DND-41 (cell line): ENCODE measurements around the gene ALDH3A1.

ENCODE experiments used
- ATAC-seq: fragments of 200-7000 bp; cut with Tn5 transposase; 3 replicates; pipeline ENCODE4 v1.9.1; 2021; ENCODE audit warnings: low read depth; ENCODE audit not compliant: insufficient read depth
- DNase-seq: peaks from one replicate; pipeline ENCODE4 v3.0.0-alpha.2; 2020
- H2AFZ ChIP-seq: 2 replicates; pipeline ENCODE4 v1.6.0; 2012; ENCODE audit warnings: low read depth, low read length
- H3K27ac ChIP-seq: 2 replicates; pipeline ENCODE4 v1.5.1; 2012; ENCODE audit warnings: low read length, inconsistent platforms
- H3K27me3 ChIP-seq: fragments of 200-600 bp; sonication (generic); 2 replicates; pipeline ENCODE4 v1.6.0; 2012; ENCODE audit warnings: low read length, mild to moderate bottlenecking, inconsistent platforms; ENCODE audit not compliant: insufficient read depth, poor library complexity
- H3K36me3 ChIP-seq: 2 replicates; pipeline ENCODE4 v1.5.1; 2012; ENCODE audit warnings: low read length, inconsistent platforms; ENCODE audit not compliant: insufficient read depth
- H3K4me1 ChIP-seq: 2 replicates; pipeline ENCODE4 v1.5.1; 2012; ENCODE audit warnings: mild to moderate bottlenecking, low read length; ENCODE audit not compliant: insufficient read depth
- H3K4me2 ChIP-seq: 2 replicates; pipeline ENCODE4 v1.6.0; 2012; ENCODE audit warnings: mild to moderate bottlenecking, moderate library complexity, low read length, inconsistent platforms; ENCODE audit not compliant: insufficient read depth
- H3K4me3 ChIP-seq, 2 experiments: fragments of 200-600 bp in 1 of 2; shearing (Covaris generic) in 1 of 2; 2 replicates each; pipeline ENCODE4 v1.5.1; 2012 to 2016; ENCODE audit warnings: inconsistent platforms in 2 of 2, low read length in 2 of 2, mild to moderate bottlenecking in 2 of 2, low read depth in 1 of 2, moderate library complexity in 1 of 2
- H3K79me2 ChIP-seq: 2 replicates; pipeline ENCODE4 v1.6.0; 2012; ENCODE audit warnings: low read length, inconsistent platforms; ENCODE audit not compliant: insufficient read depth
- H3K9ac ChIP-seq: 2 replicates; pipeline ENCODE4 v1.6.0; 2012; ENCODE audit warnings: low read depth, mild to moderate bottlenecking, inconsistent platforms, low read length, moderate library complexity
- H3K9me3 ChIP-seq: 2 replicates; pipeline ENCODE4 v1.5.1; 2012; ENCODE audit warnings: low read length, moderate library complexity, mild to moderate bottlenecking, inconsistent platforms; ENCODE audit not compliant: insufficient read depth, severe bottlenecking
- H4K20me1 ChIP-seq: 2 replicates; pipeline ENCODE4 v1.6.0; 2012; ENCODE audit warnings: low read length; ENCODE audit not compliant: insufficient read depth
- EZH2 ChIP-seq: IDR thresholded peaks from 3 replicates; pipeline ENCODE4 v1.6.1; 2012; ENCODE audit warnings: borderline replicate concordance, low read depth, mild to moderate bottlenecking, moderate library complexity, low read length, inconsistent platforms; ENCODE audit not compliant: severe bottlenecking
- TF ChIP-seq, protein P1 (sequence below): IDR thresholded peaks from 2 replicates; pipeline ENCODE4 v1.5.1; 2012; ENCODE audit warnings: borderline replicate concordance, low read length, moderate library complexity, mild to moderate bottlenecking; ENCODE audit not compliant: poor library complexity, severe bottlenecking; ENCODE audit errors: extremely low read depth

Gene ALDH3A1

DNA sequence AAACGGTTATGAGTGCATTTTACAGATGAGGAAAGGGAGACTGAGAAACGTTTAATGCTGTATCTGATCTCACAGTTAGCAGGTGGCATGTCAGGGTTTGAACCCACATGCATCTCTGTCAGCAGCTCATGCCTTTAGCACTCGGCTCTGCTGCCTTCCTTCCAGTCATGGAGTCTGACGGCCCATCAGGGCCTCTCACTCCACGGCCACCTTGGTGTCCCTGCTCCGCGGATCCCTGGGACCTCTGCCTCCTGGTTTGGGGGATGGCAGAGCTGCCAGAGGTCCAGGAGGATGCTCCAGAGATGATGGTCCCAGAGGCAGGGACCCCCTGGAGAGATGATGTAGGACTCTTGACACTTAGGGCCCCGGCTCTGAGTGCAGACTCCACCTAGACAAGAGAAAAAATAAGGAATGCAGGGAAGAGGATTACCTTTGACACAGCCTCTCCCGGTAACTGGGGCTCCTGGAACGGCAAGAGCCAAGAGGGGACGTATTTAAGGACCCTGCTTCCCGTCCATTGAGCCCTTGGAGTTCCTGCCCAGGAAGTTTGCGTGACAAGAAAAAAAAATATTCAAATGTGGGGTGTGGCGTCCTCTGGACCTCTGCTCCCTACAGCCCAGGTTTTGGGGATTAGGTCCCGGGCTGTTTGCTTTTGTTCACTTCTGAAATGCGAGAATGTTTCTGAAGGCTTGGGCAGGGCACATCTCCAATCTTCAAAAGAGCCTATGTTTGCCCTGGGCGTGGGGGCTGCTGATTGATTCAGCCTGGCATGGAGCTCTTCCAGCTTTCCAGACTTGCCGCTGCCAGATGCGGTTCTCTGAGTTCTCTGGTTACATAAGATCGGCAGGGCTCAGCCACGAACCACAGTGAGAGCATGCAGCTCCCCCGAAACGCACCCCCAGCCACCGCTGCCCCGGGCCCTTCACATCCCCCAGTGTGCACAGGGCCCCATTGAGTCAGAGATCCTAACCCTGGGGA is at the start of gene ALDH3A1:
TSS of gene ALDH3A1 (minus strand) at position 470 of the 978 bp plus-strand sequence. CDS start 3,169 bp downstream, outside the sequence.
- no peaks in the 10 kb centered on the region for H3K36me3 ChIP-seq
- ATAC-seq (no peak), DNase-seq (no peak)
- no peak within 1 kb of the TSS for H3K4me2 ChIP-seq
- TF ChIP-seq, protein P1, sequence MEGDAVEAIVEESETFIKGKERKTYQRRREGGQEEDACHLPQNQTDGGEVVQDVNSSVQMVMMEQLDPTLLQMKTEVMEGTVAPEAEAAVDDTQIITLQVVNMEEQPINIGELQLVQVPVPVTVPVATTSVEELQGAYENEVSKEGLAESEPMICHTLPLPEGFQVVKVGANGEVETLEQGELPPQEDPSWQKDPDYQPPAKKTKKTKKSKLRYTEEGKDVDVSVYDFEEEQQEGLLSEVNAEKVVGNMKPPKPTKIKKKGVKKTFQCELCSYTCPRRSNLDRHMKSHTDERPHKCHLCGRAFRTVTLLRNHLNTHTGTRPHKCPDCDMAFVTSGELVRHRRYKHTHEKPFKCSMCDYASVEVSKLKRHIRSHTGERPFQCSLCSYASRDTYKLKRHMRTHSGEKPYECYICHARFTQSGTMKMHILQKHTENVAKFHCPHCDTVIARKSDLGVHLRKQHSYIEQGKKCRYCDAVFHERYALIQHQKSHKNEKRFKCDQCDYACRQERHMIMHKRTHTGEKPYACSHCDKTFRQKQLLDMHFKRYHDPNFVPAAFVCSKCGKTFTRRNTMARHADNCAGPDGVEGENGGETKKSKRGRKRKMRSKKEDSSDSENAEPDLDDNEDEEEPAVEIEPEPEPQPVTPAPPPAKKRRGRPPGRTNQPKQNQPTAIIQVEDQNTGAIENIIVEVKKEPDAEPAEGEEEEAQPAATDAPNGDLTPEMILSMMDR, result no peak
- no peak for TF ChIP-seq EZH2
- H3K9me3 ChIP-seq, result no peaks in the 10 kb centered on the region
- H3K27me3 ChIP-seq, result peaks cover 7% of the 10 kb centered on the region
- no peak within 1 kb of the TSS for H3K4me3 ChIP-seq
- H3K4me1 ChIP-seq, result no peaks in the 10 kb centered on the region
- H2AFZ ChIP-seq, result no peak within 1 kb of the TSS
- H3K27ac ChIP-seq, result no peak within 1 kb of the TSS
- no peaks in the 10 kb centered on the region for H3K79me2 ChIP-seq
- peaks cover 6% of the 10 kb centered on the region; the same call in 1 of the 2 replicates for H4K20me1 ChIP-seq
- H3K9ac ChIP-seq, result no peak within 1 kb of the TSS

DNA sequence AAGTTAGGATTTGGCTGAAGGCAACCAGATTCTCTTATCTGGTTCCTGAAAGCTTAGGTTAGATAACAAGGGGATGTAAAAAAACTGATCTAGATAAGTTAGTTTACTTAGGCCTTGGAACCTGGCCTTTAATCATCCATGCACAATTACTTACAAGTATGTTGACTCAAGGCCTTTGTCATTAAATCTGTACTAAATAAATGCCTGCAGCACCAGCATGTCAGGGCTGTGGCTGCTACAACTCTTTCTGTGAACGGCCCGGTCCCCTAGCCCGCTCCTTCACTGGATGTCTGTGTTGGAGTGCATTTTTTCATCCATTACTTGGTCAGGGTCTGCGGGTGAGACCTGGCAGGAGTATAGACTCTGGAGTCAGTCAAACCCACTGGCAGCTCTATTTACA is 48.4 kb upstream of the ALDH3A1 start:
- H3K4me2 ChIP-seq, result no peak overlapping the region
- peaks cover 6% of the 10 kb centered on the region for H3K27me3 ChIP-seq
- H3K9me3 ChIP-seq, result peaks cover 14% of the 10 kb centered on the region
- H3K9ac ChIP-seq, result no peak overlapping the region
- no peak overlapping the region for H3K4me3 ChIP-seq
- TF ChIP-seq, protein P1, result no peak
- TF ChIP-seq EZH2, result no peak
- H3K4me1 ChIP-seq, result no peaks in the 10 kb centered on the region
- no peaks in the 10 kb centered on the region for H3K36me3 ChIP-seq
- no peaks in the 10 kb centered on the region for H3K79me2 ChIP-seq
- no peak overlapping the region for H3K27ac ChIP-seq
- H4K20me1 ChIP-seq, result no peaks in the 10 kb centered on the region
- ATAC-seq (no peak), DNase-seq (no peak)
- H2AFZ ChIP-seq, result no peak overlapping the region

DNA sequence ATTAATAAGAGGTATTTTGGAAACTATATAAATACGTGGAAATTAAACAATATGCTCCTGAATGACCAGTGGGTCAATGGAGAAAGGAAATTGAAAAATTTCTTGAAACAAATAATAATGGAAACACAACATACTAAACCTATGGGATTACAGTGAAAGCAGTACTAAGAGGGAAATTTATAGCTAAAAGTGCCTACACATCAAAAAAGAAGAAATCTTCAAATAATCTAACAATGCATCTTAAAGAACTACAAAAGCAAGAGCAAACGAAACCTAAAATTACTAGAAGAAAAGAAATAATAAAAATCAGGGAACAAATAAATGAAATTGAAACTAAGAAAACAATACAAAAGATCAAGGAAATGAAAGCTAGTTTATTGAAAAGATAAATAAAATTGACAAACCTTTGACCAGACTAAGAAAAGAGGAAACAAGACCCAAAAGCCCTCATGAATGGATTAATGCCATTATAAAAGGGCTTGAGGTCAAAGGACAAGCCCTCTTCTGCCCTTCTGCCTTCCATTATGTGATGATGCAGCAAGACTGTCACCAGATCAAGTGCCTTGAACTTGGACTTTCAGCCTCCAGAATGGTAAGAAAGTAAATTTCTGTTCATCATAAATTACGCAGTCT is 43.9 kb upstream of the ALDH3A1 start:
- Histone ChIP-seq H4K20me1 (no peaks in the 10 kb centered on the region), H3K27ac (no peak overlapping the region), H3K27me3 (no peaks in the 10 kb centered on the region), H3K4me3 (no peak overlapping the region), H3K36me3 (no peaks in the 10 kb centered on the region), H3K79me2 (no peaks in the 10 kb centered on the region), H3K4me2 (no peak overlapping the region), H3K9me3 (peaks cover 11% of the 10 kb centered on the region), H2AFZ (no peak overlapping the region), H3K4me1 (no peaks in the 10 kb centered on the region), H3K9ac (no peak overlapping the region)
- ATAC-seq (no peak), DNase-seq (no peak)
- TF ChIP-seq, protein P1, result no peak
- TF ChIP-seq EZH2, result no peak
